ENCODE results near the gene CD36. TPM values are rescaled to one million over a fixed set of nuclear protein-coding genes. Genes with fewer than 3 reads are reported as not detected.

The CD36 gene
- total RNA-seq, 1 experiment from 2014 or later, result 0.46 TPM

DNA sequence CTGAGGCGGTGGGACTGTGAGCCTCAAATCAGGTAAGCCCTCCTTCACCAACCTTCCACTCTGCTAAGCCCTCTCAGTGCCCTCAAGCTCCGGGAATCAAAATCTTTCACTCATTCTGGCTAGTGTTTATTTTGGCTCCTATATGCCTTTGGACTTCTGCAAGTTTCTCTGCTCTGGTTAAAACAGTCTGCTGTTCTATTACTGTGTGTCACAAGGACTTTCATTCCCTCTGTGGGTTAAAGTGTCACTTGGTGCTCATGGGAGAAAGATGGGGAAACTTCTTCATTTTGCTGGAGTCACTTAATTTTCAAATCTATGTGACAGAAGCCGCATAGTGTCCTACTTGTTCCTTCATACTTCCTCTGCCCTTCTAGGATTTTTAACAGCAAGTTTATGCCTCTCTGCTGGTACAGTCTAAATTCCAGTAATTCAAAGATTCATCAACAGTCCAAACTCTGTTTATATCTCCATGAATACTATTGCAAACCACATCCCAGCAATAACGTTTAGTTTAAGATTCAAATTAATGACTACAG lies 61.3 kb downstream of the CD36 start:
- Histone ChIP-seq H3K27ac (ENCODE audit: low read length) (peak overlapping the region; percentile 87), H3K4me3 (ENCODE audit: low read depth in 2 of 2, low read length in 2 of 2) (no peak overlapping the region), H3K9me3 (ENCODE audit: control insufficient read depth, insufficient read depth, low read depth, low read length) (no peaks in the 10 kb centered on the region), H3K27me3 (ENCODE audit: control insufficient read depth, insufficient read depth, low read length) (no peaks in the 10 kb centered on the region), H3K36me3 (ENCODE audit: control insufficient read depth, insufficient read depth, low read length) (no peaks in the 10 kb centered on the region), H3K4me1 (ENCODE audit: control insufficient read depth, insufficient read depth, low read length) (peaks cover 21% of the 10 kb centered on the region)
- TF ChIP-seq SIN3A (IDR thresholded peaks at IDR 0.05; ENCODE audit: borderline replicate concordance, insufficient read depth, low read depth, low read length) (no peak), TCF7L2 (IDR thresholded peaks at IDR 0.05; ENCODE audit: low read depth, low read length) (no peak), REST (IDR thresholded peaks at IDR 0.05; ENCODE audit: insufficient read depth in 1 of 2, low read depth in 2 of 2, low read length in 1 of 2) (no peak), POLR2AphosphoS5 (IDR thresholded peaks at IDR 0.05; ENCODE audit: low read depth, low read length) (no peak), CTCF (IDR thresholded peaks at IDR 0.05) (no peak)
- in situ Hi-C loops (cut with HindIII; ENCODE audit: low pct_unique_long_range_greater_than_20kb, low sequenced_read_pairs), result no loop called here
- intact Hi-C loops (cut with micrococcal nuclease; ENCODE audit: unreplicated experiment), result loop anchor here (2.0 kb wide), 2 partner anchors 219 to 771 kb away; partner anchors contain the start of gene SEMA3C
- BruUV-seq (replicated peaks), result no TSS peak
- ChIA-PET POLR2A (no interaction called here), CTCF (no interaction called here)
- ATAC-seq, result peak; percentile 66
- no peak for DNase-seq (ENCODE audit: low read depth, low spot score)

GRCh38 chr7:80703272-80703671 lies 64.8 kb downstream of the CD36 start:
- Histone ChIP-seq H3K27me3 (ENCODE audit: control insufficient read depth, insufficient read depth, low read length) (no peaks in the 10 kb centered on the region), H3K36me3 (ENCODE audit: control insufficient read depth, insufficient read depth, low read length) (no peaks in the 10 kb centered on the region), H3K4me3 (ENCODE audit: low read depth in 2 of 2, low read length in 2 of 2) (no peak overlapping the region), H3K9me3 (ENCODE audit: control insufficient read depth, insufficient read depth, low read depth, low read length) (no peaks in the 10 kb centered on the region), H3K27ac (ENCODE audit: low read length) (no peak overlapping the region; the same call in 1 of the 2 replicates), H3K4me1 (ENCODE audit: control insufficient read depth, insufficient read depth, low read length) (peaks cover 21% of the 10 kb centered on the region)
- no peak for TF ChIP-seq TCF7L2 (IDR thresholded peaks at IDR 0.05; ENCODE audit: low read depth, low read length)
- TF ChIP-seq SIN3A (IDR thresholded peaks at IDR 0.05; ENCODE audit: borderline replicate concordance, insufficient read depth, low read depth, low read length), result no peak
- no peak for TF ChIP-seq CTCF (IDR thresholded peaks at IDR 0.05)
- TF ChIP-seq REST (IDR thresholded peaks at IDR 0.05; ENCODE audit: insufficient read depth in 1 of 2, low read depth in 2 of 2, low read length in 1 of 2), result no peak
- ChIA-PET POLR2A (no interaction called here), CTCF (no interaction called here)
- ATAC-seq (no peak), DNase-seq (ENCODE audit: low read depth, low spot score) (no peak)
- no TSS peak for BruUV-seq (replicated peaks)
- in situ Hi-C loops (cut with HindIII; ENCODE audit: low pct_unique_long_range_greater_than_20kb, low sequenced_read_pairs), result no loop called here
- intact Hi-C loops (cut with micrococcal nuclease; ENCODE audit: unreplicated experiment), result no loop called here

Data from Panc1 (cell line).